DND-41 (cell line): Measurements from ENCODE around the gene LONRF2.

Experiments used
- CTCF ChIP-seq: IDR thresholded peaks from 2 replicates; pipeline ENCODE4 v1.5.1; 2012; ENCODE audit warnings: borderline replicate concordance, low read length, moderate library complexity, mild to moderate bottlenecking; ENCODE audit not compliant: poor library complexity, severe bottlenecking; ENCODE audit errors: extremely low read depth
- EZH2 ChIP-seq: IDR thresholded peaks from 3 replicates; pipeline ENCODE4 v1.6.1; 2012; ENCODE audit warnings: borderline replicate concordance, low read depth, mild to moderate bottlenecking, moderate library complexity, low read length, inconsistent platforms; ENCODE audit not compliant: severe bottlenecking

DNA sequence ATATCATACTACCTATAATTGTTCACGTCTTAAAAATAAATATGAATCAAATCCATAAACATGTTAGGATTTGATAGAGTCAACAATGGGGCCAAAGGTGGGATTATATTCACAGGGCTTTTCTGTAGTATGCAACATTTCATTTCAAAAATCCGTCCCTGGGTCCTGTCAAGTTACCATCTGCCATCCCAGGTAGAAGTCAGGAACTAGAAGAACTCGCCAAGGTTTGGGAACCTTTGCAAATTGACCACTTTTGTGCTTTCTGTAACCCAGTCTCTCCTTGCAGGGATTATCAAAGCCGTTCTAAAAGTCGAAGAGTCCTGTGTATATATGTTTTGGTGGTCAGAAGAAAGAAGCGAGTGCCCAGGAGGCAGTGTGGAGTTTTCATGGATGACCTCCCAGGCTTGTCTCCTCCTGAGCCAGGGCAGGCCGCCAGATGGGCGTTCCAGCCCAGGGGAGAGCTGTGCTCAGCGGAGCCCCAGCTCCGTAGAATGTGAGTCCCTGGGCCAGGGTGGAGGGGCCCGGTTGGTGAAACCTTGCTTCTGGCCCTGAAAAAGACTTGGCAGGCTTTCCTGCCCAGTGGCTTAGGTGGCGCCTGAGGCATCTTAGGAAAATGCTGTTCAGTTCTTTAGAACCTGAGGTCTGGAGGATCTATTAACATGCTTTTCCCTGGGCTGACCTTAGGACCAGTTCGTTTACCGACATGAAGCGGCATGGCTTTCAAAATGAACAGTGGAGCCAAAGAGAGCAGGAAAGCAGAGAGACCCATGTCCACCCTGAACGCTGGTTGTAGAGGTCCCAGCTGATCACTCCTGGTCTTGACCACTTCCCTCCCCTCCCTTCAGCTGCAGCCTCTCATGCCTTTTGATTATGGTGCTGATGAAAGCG is 69.2 kb downstream of the LONRF2 start:
- no peak for TF ChIP-seq CTCF
- TF ChIP-seq EZH2 = no peak
